ENCODE measurements around the gene NUDT19. TPM values are rescaled to one million over a fixed set of nuclear protein-coding genes. Genes with fewer than 3 reads are reported as not detected.

The NUDT19 gene

DNA sequence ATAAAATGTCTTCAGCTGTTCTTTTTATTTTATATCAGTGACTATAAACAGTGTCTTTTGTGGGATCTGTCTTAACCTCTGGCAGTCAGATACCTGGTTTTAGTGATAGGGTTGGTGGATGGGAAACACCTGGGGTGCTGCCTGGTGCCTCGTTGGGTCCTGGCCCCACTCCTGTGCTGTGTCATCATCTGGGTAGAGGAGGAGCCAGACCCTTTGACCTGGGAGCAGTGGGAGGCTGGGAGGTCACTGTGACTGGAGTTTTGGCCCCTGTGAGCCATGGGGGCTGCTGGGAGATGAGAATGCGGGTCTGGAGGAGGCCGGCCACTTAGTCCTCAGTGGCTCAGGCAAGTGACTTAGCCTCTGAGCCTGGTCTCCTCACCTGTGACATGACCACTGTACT, 57.3 kb downstream of the NUDT19 start:
- Histone ChIP-seq H3K4me3 (ENCODE audit: low read length) (no peak overlapping the region), H3K4me2 (ENCODE audit: low read length) (no peak overlapping the region), H3K4me1 (ENCODE audit: control insufficient read depth, insufficient read depth, low read length) (no peaks in the 10 kb centered on the region), H3K9ac (ENCODE audit: low read depth, low read length) (no peak overlapping the region), H3K9me3 (replicated peaks; ENCODE audit: low read length) (no peaks in the 10 kb centered on the region), H3K36me3 (ENCODE audit: insufficient read depth, low read length) (no peaks in the 10 kb centered on the region), H3K27me3 (ENCODE audit: control insufficient read depth, insufficient read depth, low read length) (peaks cover 27% of the 10 kb centered on the region)

DNA sequence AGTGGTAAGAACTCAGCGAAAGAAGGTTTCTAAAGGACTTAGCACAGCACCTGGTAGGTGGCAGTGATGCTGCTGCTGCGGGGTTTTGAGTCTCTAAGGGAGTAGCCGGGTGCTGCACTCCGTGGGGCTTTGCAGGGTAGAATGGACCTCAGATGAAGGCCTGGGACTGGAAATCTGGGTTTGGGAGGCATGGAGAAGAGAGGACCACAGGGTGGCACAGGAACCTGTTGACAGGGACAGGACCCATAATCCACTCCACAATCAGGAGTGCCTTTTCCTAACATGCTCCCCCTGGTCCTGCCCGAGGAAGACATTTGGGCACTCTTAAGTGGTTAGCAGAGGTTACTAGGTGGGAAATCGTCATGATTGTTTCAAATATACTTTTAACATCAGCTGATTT, 57.7 kb downstream of the NUDT19 start:
- Histone ChIP-seq H3K36me3 (ENCODE audit: insufficient read depth, low read length) (no peaks in the 10 kb centered on the region), H3K4me3 (ENCODE audit: low read length) (no peak overlapping the region), H3K4me1 (ENCODE audit: control insufficient read depth, insufficient read depth, low read length) (no peaks in the 10 kb centered on the region), H3K9me3 (replicated peaks; ENCODE audit: low read length) (no peaks in the 10 kb centered on the region), H3K9ac (ENCODE audit: low read depth, low read length) (no peak overlapping the region), H3K4me2 (ENCODE audit: low read length) (no peak overlapping the region), H3K27me3 (ENCODE audit: control insufficient read depth, insufficient read depth, low read length) (peaks cover 27% of the 10 kb centered on the region)

DNA sequence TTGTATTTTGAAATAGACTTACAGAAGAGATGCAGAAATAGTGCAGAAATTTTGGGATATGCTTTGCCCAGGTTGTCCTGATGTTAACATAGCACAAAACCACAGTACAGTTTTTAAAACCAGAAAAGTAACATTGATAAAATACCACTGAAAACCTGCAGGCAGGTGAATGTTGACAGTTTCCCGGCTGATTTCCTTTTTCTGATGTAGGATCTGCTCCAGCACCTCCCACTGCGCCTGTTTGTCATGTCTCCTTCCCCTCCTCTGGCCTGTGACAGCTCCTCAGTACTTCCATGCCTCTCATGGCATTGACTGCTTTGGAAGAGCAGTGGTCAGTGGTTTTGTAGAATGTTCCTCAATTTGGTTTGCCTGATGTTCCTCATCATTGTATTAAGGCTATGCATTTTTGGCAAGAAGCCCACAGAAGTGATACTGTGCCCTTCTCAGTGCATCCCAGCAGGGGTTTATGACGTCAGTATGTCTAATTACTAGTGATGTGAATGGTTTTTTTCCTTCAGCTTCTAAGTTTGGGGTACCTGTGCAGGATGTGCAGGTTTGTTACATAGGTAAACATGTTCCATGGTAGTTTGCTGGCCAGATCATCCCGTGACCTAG, 58.9 kb downstream of the NUDT19 start:
- Histone ChIP-seq H3K27me3 (ENCODE audit: control insufficient read depth, insufficient read depth, low read length) (peaks cover 22% of the 10 kb centered on the region), H3K9me3 (replicated peaks; ENCODE audit: low read length) (no peaks in the 10 kb centered on the region), H3K4me3 (ENCODE audit: low read length) (no peak overlapping the region), H3K4me2 (ENCODE audit: low read length) (no peak overlapping the region), H3K4me1 (ENCODE audit: control insufficient read depth, insufficient read depth, low read length) (no peaks in the 10 kb centered on the region), H3K9ac (ENCODE audit: low read depth, low read length) (no peak overlapping the region), H3K36me3 (ENCODE audit: insufficient read depth, low read length) (no peaks in the 10 kb centered on the region)

DNA sequence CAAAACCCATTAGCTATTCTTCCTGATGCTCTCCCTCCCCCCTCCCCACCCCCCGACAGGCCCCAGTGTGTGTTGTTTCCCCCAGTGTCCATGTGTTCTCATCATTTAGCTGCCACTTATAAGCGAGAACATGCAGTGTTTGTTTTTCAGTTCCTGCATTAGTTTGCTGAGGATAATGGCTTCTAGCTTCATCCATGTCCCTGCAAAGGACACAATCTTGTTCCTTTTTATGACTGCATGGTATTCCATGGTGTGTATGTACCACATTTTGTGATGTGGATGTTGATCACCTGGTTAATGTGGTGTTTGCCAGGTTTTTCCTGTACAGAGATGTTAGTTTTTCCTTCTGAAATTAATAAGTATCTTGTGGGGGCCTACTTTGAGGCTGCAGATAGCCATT, 59.4 kb downstream of the NUDT19 start:
- Histone ChIP-seq H3K27me3 (ENCODE audit: control insufficient read depth, insufficient read depth, low read length) (peaks cover 18% of the 10 kb centered on the region), H3K9ac (ENCODE audit: low read depth, low read length) (no peak overlapping the region), H3K4me3 (ENCODE audit: low read length) (no peak overlapping the region), H3K36me3 (ENCODE audit: insufficient read depth, low read length) (no peaks in the 10 kb centered on the region), H3K4me2 (ENCODE audit: low read length) (no peak overlapping the region), H3K9me3 (replicated peaks; ENCODE audit: low read length) (no peaks in the 10 kb centered on the region), H3K4me1 (ENCODE audit: control insufficient read depth, insufficient read depth, low read length) (no peaks in the 10 kb centered on the region)

DNA sequence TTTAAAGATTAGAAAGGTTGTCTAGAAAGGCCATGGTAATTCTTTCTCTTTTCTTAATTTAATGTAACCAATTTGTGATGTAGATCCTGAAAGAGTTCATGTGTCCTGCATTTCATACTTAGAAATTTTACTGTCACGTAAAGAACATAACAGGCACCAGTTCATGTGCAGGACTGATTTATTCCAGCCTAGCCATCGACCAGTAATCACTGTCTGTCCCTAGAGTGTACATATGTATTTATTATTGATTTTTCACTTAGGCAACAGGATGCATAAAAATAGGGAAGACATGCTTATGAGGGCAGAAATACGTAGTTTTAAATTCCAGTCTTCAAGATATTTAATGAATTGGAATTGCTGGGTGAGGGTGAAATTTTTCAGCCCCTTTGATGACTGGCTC, 65.6 kb downstream of the NUDT19 start:
- H3K4me3 ChIP-seq (ENCODE audit: low read length) = no peak overlapping the region

More for the DNA sequence above, 65.6 kb downstream of the NUDT19 start:
- H3K9me3 ChIP-seq (replicated peaks; ENCODE audit: low read length) = no peaks in the 10 kb centered on the region
- H3K4me2 ChIP-seq (ENCODE audit: low read length) = no peak overlapping the region
- no peaks in the 10 kb centered on the region for H3K4me1 ChIP-seq (ENCODE audit: control insufficient read depth, insufficient read depth, low read length)
- no peaks in the 10 kb centered on the region for H3K36me3 ChIP-seq (ENCODE audit: insufficient read depth, low read length)
- H3K27me3 ChIP-seq (ENCODE audit: control insufficient read depth, insufficient read depth, low read length) = no peaks in the 10 kb centered on the region
- H3K9ac ChIP-seq (ENCODE audit: low read depth, low read length) = no peak overlapping the region

Small RNA genes within 50 kb of the gene (small RNA-seq; reads per million reads assigned to genes)
- not detected for gene RN7SL789P

Measured in skeletal muscle satellite cell (primary cell).